Endothelial cell of umbilical vein (primary cell): ENCODE data around the gene SAMMSON. TPM values are rescaled to one million over a fixed set of nuclear protein-coding genes. Genes with fewer than 3 reads are reported as not detected.

Experiments used
- BruUV-seq: library from RNA; stranded (reverse); fragments of 400-500 nt; replicated peaks from 2 replicates; lab custom pipeline; 2021; lab: Mats Ljungman, UMichigan
- CTCF ChIA-PET: fragments of 300-600, 350-600 bp; sonication (Branson Sonifier 250); formaldehyde crosslinking; loops from one replicate; lab custom pipeline; 2021; ENCODE audit warnings: antibody characterized with exemption, inconsistent platforms; lab: Charles Lee
- POLR2A ChIA-PET: fragments of 300-600, 350-600 bp; sonication (Branson Sonifier 250); formaldehyde crosslinking; loops from one replicate; lab custom pipeline; 2021; ENCODE audit warnings: antibody characterized with exemption, inconsistent platforms; lab: Charles Lee
- DNase-seq: peaks from one replicate; pipeline ENCODE4 v3.0.0-alpha.2; 2011; ENCODE audit warnings: low read depth, low spot score
- FAIRE-seq: peaks from 2 replicates; lab custom pipeline; 2011; peaks lifted over from hg19 to GRCh38; lab: Jason Lieb, UNC
- H2AFZ ChIP-seq: 2 replicates; pipeline ENCODE4 v1.6.0; 2012; ENCODE audit warnings: low read depth, low read length, control low read depth, inconsistent platforms
- H3K27ac ChIP-seq: 2 replicates; pipeline ENCODE4 v1.5.1; 2011; ENCODE audit warnings: low read depth, mild to moderate bottlenecking, control low read depth, low read length, moderate library complexity; ENCODE audit not compliant: insufficient read depth
- H3K27me3 ChIP-seq, 2 experiments: 2 replicates each; pipeline versions ENCODE4 v1.6.0 to v1.6.1; 2011; ENCODE audit warnings: low read length in 2 of 2, mixed read lengths in 1 of 2; ENCODE audit not compliant: control insufficient read depth in 2 of 2, insufficient read depth in 2 of 2
- H3K36me3 ChIP-seq, 2 experiments: 2 replicates in 1 of 2; 3 replicates in 1 of 2; pipeline ENCODE4 v1.5.1; 2011; ENCODE audit warnings: low read length in 2 of 2, mild to moderate bottlenecking in 1 of 2, moderate library complexity in 1 of 2; ENCODE audit not compliant: control insufficient read depth in 2 of 2, insufficient read depth in 2 of 2; ENCODE audit errors: extremely low read depth in 1 of 2
- H3K4me1 ChIP-seq: 3 replicates; pipeline ENCODE4 v1.5.1; 2011; ENCODE audit warnings: mild to moderate bottlenecking, low read length; ENCODE audit not compliant: control insufficient read depth, insufficient read depth; ENCODE audit errors: extremely low read depth
- H3K4me2 ChIP-seq: 2 replicates; pipeline ENCODE4 v1.6.1; 2011; ENCODE audit warnings: low read length, control low read depth, mixed read lengths; ENCODE audit not compliant: insufficient read depth
- H3K4me3 ChIP-seq, 3 experiments: fragments of 200-600 bp in 1 of 3; sonication (generic), shearing (Covaris generic) in 1 of 3; replicated peaks in 1 of 3; 2 replicates each; pipeline ENCODE4 v1.5.1; 2011 to 2016; ENCODE audit warnings: control low read depth in 3 of 3, low read length in 3 of 3, mild to moderate bottlenecking in 2 of 3, inconsistent platforms in 1 of 3, low read depth in 1 of 3, moderate library complexity in 1 of 3; ENCODE audit not compliant: insufficient read depth in 1 of 3
- H3K79me2 ChIP-seq: 2 replicates; pipeline ENCODE4 v1.6.0; 2012; ENCODE audit warnings: low read length, inconsistent platforms; ENCODE audit not compliant: control insufficient read depth, insufficient read depth
- H3K9ac ChIP-seq: replicated peaks from 2 replicates; pipeline ENCODE3; 2011; ENCODE audit warnings: low read length, control low read depth; ENCODE audit not compliant: insufficient read depth; ENCODE audit errors: extremely low read depth
- H3K9me1 ChIP-seq: replicated peaks from 3 replicates; pipeline ENCODE4 v1.6.0; 2011; ENCODE audit warnings: mild to moderate bottlenecking, low read length; ENCODE audit not compliant: control insufficient read depth, insufficient read depth; ENCODE audit errors: extremely low read depth
- H3K9me3 ChIP-seq: replicated peaks from 2 replicates; pipeline ENCODE4 v1.5.1; 2012; ENCODE audit warnings: low read length, inconsistent platforms; ENCODE audit not compliant: control insufficient read depth, insufficient read depth
- H4K20me1 ChIP-seq: replicated peaks from 2 replicates; pipeline ENCODE3; 2011; ENCODE audit warnings: mild to moderate bottlenecking, low read length; ENCODE audit not compliant: control insufficient read depth, insufficient read depth; ENCODE audit errors: extremely low read depth
- EZH2 ChIP-seq: IDR thresholded peaks from 2 replicates; pipeline ENCODE4 v1.6.1; 2012; ENCODE audit warnings: borderline replicate concordance, low read depth, mild to moderate bottlenecking, moderate library complexity, low read length, inconsistent platforms; ENCODE audit not compliant: severe bottlenecking
- FOS ChIP-seq: IDR thresholded peaks from 2 replicates; pipeline ENCODE4 v1.6.1; 2011; ENCODE audit warnings: mild to moderate bottlenecking, low read length, moderate library complexity, borderline replicate concordance; ENCODE audit not compliant: insufficient read depth
- GATA2 ChIP-seq: IDR thresholded peaks from 2 replicates; pipeline ENCODE4 v1.7.0; 2011; ENCODE audit warnings: low read depth, mild to moderate bottlenecking, moderate library complexity, mixed read lengths, low read length; ENCODE audit not compliant: insufficient read length, insufficient read depth
- JUN ChIP-seq: IDR thresholded peaks from 2 replicates; pipeline ENCODE4 v1.6.1; 2011; ENCODE audit warnings: borderline replicate concordance, low read depth; ENCODE audit not compliant: insufficient read length, insufficient read depth
- MYC ChIP-seq: IDR thresholded peaks from one replicate; pipeline ENCODE4 v1.6.1; 2011; ENCODE audit warnings: mild to moderate bottlenecking, low read depth, low read length
- POLR2A ChIP-seq: IDR thresholded peaks from 2 replicates; pipeline ENCODE4 v1.6.1; 2012; ENCODE audit warnings: low read depth, mild to moderate bottlenecking, control low read depth, low read length
- POLR2AphosphoS5 ChIP-seq: IDR thresholded peaks from 2 replicates; pipeline ENCODE4 v1.6.1; 2012; ENCODE audit warnings: low read depth, mild to moderate bottlenecking, control low read depth, low read length, moderate library complexity; ENCODE audit not compliant: insufficient read depth
- dilution Hi-C: fragments of 300-500 bp; cut with MboI; formaldehyde crosslinking; loops from one replicate; pipeline ENCODE4 v1.15.0; 2019; ENCODE audit warnings: low sequenced_read_pairs; ENCODE audit not compliant: extremely low pct_ligation_motif_present
- intact Hi-C: fragments of 100-400 bp; cut with micrococcal nuclease; formaldehyde crosslinking; loops from one replicate; pipeline ENCODE4 v1.10.0; 2022
- polyA plus RNA-seq, 4 experiments: library from polyadenylated mRNA; depleted of rRNA in 3 of 4; stranded (reverse) in 3 of 4; unstranded in 1 of 4; fragments of >200 nt; gene quantifications; 2 replicates each; pipeline versions ENCODE4 v1.2.1 to v1.2.3, GENCODE V29; 2011 to 2012; ENCODE audit warnings: missing spikeins in 1 of 4
- total RNA-seq: library from RNA; stranded (reverse); gene quantifications from 2 replicates; pipeline ENCODE4 v1.2.3, GENCODE V29; 2021
- TF ChIP-seq, protein P1 (sequence below), 2 donors: IDR thresholded peaks; 1 replicate in 1 of 2; 2 replicates in 1 of 2; pipeline ENCODE4 v1.5.1; 2011; ENCODE audit warnings: low read length in 2 of 2, mild to moderate bottlenecking in 2 of 2, moderate library complexity in 2 of 2, control low read depth in 1 of 2, inconsistent platforms in 1 of 2, low read depth in 1 of 2; ENCODE audit not compliant: insufficient read depth in 1 of 2; ENCODE audit errors: extremely low read depth in 1 of 2
- TF ChIP-seq, protein P2 (sequence below): IDR thresholded peaks from 2 replicates; pipeline ENCODE4 v1.6.1; 2011; ENCODE audit not compliant: insufficient read depth, insufficient read length

Gene SAMMSON
- total and polyA plus RNA-seq, 2 donors (not counting 3 experiments of a cell fraction or from before 2014, with no cell fraction given) = not detected

DNA sequence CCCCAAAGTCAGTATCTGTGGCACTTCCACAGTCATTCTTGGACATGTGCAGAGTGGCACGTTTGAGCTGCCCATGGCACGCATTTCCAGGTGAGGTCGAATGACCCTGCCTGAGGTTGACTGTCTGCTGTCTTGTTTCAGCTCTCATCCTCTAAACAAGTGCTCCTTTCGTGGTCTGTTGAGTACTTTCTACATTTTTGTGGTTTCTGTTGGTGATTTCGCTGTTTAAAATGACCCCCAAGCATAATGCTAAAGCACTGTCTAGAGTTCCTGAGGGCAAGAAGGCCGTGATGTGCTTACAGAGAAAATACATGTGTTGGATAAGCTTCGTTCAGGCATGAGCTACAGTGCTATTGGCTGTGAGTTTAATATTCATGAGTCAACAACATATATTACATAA lies 40.0 kb upstream of the SAMMSON start:
- Histone ChIP-seq H3K36me3 (no peaks in the 10 kb centered on the region), H3K79me2 (no peaks in the 10 kb centered on the region), H4K20me1 (no peaks in the 10 kb centered on the region), H3K4me2 (no peak overlapping the region), H3K9ac (no peak overlapping the region), H2AFZ (no peak overlapping the region), H3K9me3 (no peaks in the 10 kb centered on the region), H3K4me1 (no peaks in the 10 kb centered on the region), H3K27me3 (no peaks in the 10 kb centered on the region), H3K27ac (no peak overlapping the region), H3K9me1 (no peaks in the 10 kb centered on the region), H3K4me3 (no peak overlapping the region)
- intact Hi-C loops (no loop called here), dilution Hi-C loops (no loop called here)
- ChIA-PET CTCF (no interaction called here), POLR2A (no interaction called here)
- TF ChIP-seq JUN = no peak
- TF ChIP-seq, protein P1, sequence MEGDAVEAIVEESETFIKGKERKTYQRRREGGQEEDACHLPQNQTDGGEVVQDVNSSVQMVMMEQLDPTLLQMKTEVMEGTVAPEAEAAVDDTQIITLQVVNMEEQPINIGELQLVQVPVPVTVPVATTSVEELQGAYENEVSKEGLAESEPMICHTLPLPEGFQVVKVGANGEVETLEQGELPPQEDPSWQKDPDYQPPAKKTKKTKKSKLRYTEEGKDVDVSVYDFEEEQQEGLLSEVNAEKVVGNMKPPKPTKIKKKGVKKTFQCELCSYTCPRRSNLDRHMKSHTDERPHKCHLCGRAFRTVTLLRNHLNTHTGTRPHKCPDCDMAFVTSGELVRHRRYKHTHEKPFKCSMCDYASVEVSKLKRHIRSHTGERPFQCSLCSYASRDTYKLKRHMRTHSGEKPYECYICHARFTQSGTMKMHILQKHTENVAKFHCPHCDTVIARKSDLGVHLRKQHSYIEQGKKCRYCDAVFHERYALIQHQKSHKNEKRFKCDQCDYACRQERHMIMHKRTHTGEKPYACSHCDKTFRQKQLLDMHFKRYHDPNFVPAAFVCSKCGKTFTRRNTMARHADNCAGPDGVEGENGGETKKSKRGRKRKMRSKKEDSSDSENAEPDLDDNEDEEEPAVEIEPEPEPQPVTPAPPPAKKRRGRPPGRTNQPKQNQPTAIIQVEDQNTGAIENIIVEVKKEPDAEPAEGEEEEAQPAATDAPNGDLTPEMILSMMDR (IDR thresholded peaks at IDR 0.05; ENCODE audit: extremely low read depth in 1 of 2, insufficient read depth in 1 of 2, low read depth in 1 of 2, low read length in 2 of 2) = no peak
- TF ChIP-seq GATA2 = no peak
- TF ChIP-seq POLR2AphosphoS5 = no peak
- no peak for FAIRE-seq
- no TSS peak for BruUV-seq
- DNase-seq = no peak

DNA sequence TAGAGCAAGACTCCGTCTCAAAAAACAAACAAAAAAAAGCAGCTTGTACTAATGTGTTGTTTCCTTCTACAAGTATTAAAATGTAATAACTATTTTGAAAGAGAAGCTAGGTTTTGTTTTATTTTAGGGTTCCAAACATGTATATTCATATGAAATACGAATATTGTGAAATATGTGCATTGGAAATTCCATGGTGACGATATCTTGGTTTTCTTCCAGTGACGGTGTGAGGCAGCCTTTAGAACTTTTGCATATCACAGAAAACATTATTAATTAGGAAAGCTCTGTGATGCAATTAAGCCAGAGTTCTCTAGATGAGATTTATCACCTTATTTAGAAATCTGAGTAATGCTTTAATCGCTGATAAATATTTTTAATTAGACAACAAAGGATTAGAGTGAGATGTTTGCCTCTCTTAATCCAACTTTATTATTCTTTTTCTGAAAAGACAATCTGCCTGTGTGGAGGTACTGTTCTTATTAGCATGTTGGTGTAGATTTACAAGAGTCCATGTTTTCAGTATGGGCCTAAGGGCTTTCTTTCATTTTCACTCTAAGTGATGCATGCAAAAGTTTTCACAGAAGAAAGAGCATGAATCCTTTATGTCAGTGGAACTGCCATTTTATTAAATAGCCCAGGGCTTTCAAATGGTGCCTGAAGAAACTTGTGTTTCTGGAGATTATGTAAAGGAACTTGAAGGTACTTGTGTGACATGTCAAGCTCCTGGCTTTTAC lies 37.7 kb upstream of the SAMMSON start:
- Histone ChIP-seq H3K4me3 (no peak overlapping the region), H3K4me1 (no peaks in the 10 kb centered on the region), H3K27me3 (no peaks in the 10 kb centered on the region), H3K27ac (no peak overlapping the region), H3K9ac (no peak overlapping the region), H3K79me2 (no peaks in the 10 kb centered on the region), H3K36me3 (no peaks in the 10 kb centered on the region), H3K4me2 (no peak overlapping the region), H3K9me3 (no peaks in the 10 kb centered on the region), H2AFZ (no peak overlapping the region), H3K9me1 (no peaks in the 10 kb centered on the region), H4K20me1 (no peaks in the 10 kb centered on the region)
- dilution Hi-C loops (no loop called here), intact Hi-C loops (no loop called here)
- TF ChIP-seq EZH2 (no peak), FOS (no peak), JUN (no peak), POLR2AphosphoS5 (no peak), MYC (no peak), POLR2A (no peak), GATA2 (no peak)
- TF ChIP-seq, protein P1 (IDR thresholded peaks at IDR 0.05; ENCODE audit: extremely low read depth in 1 of 2, insufficient read depth in 1 of 2, low read depth in 1 of 2, low read length in 2 of 2) = no peak
- TF ChIP-seq, protein P2, sequence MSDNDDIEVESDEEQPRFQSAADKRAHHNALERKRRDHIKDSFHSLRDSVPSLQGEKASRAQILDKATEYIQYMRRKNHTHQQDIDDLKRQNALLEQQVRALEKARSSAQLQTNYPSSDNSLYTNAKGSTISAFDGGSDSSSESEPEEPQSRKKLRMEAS = no peak
- CTCF ChIA-PET = interaction anchor here (0.9 kb wide), 1 partner anchor 11 kb away, joined by 3 read pairs; no protein-coding TSS in a partner anchor
- FAIRE-seq (no peak), DNase-seq (no peak)
- POLR2A ChIA-PET = no interaction called here
- BruUV-seq = no TSS peak
